Measurements from ENCODE around the gene ZSCAN29.

Gene ZSCAN29

GRCh38 chr15:43346305-43346704 lies 24.5 kb downstream of the ZSCAN29 start:
- no peak for DNase-seq

GRCh38 chr15:43330780-43331087 lies 40.1 kb downstream of the ZSCAN29 start:
- no peak for DNase-seq

GRCh38 chr15:43329960-43330779 lies 40.7 kb downstream of the ZSCAN29 start, which contains the start of gene LCMT2:
Gene LCMT2, minus strand, starts transcription at chr15:43330573. Its CDS starts 84 bp downstream, at chr15:43330489.
- peak; percentile 77 to 95 (median 84) for DNase-seq

GRCh38 chr15:43329217-43329959 lies 41.5 kb downstream of the ZSCAN29 start:
- DNase-seq = peak in 2 of 5 donors; percentile 9 to 15

GRCh38 chr15:43325039-43325684 lies 45.7 kb downstream of the ZSCAN29 start:
- no peak for DNase-seq

GRCh38 chr15:43318990-43319771 lies 51.7 kb downstream of the ZSCAN29 start:
- DNase-seq = no peak

GRCh38 chr15:43317566-43318184 lies 53.2 kb downstream of the ZSCAN29 start:
- DNase-seq = no peak

- no peak for DNase-seq
Observed at GRCh38 chr15:43316971-43317346, 53.9 kb downstream of the ZSCAN29 start.

GRCh38 chr15:43316016-43316970 lies 54.5 kb downstream of the ZSCAN29 start:
- no peak for DNase-seq

GRCh38 chr15:43314171-43314570 lies 56.7 kb downstream of the ZSCAN29 start:
- DNase-seq = no peak

GRCh38 chr15:43312378-43312777 lies 58.5 kb downstream of the ZSCAN29 start:
- DNase-seq = no peak
